HG03469 (cell line): ENCODE data around the gene ABI2.
"Not testable (repeated sequence)": the region's sequence is repeated elsewhere in the genome, so short reads cannot be mapped to it uniquely, and the experiment has no call there.

ENCODE experiments used
- ATAC-seq: cut with Tn5 transposase; IDR thresholded peaks from one replicate; pipeline ENCODE4 v1.9.1; 2021; ENCODE audit warnings: mild to moderate bottlenecking, moderate library complexity, moderate number of reproducible peaks; ENCODE audit not compliant: unreplicated experiment

ABI2 gene

DNA sequence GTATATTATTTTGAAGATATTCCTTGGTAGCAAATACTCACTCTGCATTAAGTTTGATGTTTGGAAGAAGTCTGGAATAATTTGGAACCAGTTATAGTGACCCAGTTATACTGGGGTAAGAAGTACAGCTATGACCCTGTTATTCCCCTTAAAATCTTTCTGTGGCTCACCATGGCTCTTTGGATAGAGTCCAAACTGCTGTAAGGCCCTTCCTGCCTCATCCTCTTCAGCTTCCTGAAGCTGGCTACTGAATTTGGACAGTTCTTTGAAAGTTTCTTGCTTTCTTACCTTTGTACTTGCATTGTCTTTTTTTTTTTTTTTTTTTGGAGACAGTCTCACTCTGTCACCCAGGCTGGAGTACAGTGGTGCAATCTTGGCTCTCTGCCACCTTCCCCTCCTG is 85.6 kb downstream of the ABI2 start:
- no peak for ATAC-seq

DNA sequence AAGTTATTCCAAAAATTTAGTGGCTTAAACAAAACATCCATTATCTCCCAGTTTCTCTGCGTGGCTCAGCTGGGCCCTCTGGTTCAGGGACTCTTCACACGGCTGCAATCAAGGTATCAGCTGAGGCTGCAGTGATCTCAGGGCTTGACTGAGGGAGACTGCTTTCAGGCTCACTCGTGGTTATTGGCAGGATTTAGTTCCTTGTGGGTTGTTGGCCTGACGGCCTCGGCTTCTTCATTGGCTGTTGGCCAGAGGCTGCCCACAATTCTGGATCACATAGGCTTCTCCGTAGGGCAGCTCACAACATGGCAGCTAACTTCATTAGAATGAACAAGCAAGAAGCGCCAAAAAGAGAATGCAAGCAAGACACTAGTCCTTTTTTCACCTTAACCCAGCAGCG is 90.1 kb downstream of the ABI2 start:
- no peak for ATAC-seq

DNA sequence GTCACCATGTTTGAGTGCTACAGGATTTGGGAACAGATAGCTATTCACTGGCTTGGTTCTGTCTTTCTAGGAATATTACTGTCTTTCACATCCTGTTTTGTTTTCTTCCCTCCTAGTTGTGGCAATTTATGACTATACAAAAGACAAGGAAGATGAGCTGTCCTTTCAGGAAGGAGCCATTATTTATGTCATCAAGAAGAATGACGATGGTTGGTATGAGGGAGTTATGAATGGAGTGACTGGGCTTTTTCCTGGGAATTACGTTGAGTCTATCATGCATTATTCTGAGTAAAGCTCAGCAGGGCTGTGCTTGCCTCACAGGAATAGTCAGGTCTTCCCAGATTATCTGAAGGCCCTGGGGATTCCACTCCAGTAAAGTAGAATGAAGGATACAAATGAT is 98.9 kb downstream of the ABI2 start:
- no peak for ATAC-seq

DNA sequence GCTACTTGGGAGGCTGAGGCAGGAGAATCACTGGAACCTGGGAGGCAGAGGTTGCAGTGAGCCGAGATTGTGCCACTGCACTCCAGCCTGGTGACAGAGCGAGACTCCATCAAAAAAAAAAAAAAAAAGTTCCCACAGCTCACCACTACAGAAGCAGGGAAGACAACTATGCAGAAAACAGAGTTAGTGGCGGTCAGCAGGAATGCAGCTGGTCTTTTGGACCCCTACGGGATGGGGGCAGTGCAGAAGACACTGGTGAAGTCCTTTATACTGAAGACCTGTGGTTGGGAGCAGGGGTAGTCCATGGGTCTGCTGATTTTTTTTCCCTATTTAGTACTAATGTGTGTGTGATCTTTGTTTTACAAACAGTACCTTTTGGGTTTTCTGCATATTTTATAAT is 101.4 kb downstream of the ABI2 start:
- ATAC-seq = not testable (repeated sequence)

DNA sequence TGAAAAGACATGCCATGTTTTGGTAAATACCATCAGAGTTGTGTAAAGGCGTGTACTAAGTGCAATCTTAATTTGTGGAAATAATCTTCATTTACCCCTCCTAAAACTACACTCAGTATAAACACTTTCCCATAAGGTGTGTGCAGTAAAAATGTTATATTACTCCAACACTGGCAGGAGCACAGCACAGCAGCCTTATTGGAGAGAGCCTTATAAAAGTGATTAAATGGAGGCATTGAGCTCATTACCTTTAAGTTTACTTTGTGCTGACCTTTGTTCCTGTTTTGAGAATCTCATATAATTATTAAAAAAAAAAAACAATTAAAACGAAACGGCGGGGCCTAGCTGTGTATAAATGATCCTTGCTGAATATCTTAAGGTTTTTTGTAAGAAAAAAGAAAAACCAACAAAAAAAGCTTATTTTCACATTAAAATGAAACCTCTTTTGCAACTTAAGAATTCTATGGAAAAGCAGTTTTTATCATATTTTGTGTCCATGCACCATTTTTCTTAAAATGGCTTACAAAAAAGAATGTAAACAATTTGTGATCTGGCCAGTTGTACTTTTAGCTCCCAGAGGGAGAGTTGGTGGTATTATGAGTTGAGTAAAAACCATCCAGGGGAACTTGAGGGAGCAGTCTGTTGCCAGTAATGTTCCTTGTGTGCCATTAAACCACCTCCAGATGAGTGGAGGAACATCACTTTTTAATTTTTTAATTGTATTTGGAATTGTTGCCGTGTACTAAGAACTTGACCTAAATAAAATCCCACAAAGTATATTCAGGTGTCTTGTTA is 103.4 kb downstream of the ABI2 start:
- ATAC-seq = no peak

DNA sequence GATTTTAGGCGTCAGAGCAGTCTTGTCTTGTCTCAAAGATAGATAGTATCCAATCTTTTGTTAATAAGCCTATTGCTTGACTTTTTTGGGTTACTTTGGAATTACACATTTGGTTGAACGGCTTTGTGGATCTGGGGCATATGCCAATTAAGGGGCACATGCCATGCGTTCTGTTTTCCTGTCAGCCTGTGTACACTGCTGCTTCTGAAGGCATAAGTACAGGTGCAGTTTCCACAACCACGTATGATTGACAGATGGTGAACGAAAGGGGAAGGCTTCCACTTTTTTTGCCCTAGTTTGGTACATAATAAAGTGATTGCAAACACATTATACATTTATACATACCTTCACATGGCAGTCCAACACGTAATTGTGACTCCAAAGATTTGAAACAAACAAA is 104.6 kb downstream of the ABI2 start:
- ATAC-seq = no peak

DNA sequence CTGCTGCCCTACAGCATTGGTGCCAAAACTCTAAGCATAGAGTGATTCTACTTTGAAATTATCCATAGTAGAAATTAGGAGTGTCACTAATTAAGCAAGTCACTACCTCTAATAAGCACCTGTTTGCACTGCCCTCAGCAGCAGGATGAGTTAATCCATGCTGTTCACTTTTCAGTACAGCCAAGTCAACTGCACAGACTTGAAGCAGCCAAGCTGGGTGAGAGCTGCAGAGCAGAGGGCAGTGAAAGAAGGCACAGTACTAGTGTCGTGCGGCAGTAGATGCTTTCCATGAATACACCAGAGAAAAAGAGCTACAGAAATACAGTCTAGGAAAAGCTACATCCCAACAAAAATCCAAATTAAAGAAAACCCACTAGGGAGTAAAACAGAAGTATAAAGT is 108.3 kb downstream of the ABI2 start:
- no peak for ATAC-seq

DNA sequence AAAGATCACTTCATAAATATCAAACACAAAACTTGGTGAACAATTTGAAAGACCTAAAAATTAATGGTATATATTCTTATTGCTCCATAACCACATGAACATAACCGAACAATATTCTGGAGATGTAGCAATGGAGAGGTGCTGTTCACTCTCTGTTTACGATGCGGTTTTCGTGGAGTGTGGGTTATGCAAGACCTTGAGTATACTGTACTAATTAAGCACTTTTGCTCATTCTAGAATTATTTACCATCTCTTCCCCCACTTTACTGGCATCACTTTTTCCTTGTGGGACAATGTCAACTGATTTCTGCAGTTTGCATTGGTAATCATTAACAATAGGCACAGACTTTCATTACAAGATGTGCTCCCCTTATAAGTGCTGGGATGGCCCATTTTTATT is 109.3 kb downstream of the ABI2 start:
- no peak for ATAC-seq

DNA sequence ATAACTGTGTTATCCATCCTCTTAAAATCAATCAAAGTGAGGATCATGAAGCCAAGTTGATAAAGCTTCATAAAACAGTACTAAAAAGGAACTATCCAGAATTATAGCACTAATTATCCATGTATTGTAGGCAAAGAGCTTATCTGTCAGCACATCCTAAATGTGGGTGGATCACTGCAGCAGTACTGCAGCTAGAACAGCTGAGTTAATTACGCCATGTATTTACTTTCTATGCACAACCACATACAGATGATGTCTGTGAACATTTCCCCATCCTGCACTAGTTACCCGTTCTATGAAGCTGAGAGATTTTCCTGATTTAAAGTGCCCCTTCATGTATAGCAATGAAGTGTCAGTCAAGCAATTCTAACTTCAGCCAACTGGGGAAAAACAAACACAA is 110.3 kb downstream of the ABI2 start:
- ATAC-seq = no peak

DNA sequence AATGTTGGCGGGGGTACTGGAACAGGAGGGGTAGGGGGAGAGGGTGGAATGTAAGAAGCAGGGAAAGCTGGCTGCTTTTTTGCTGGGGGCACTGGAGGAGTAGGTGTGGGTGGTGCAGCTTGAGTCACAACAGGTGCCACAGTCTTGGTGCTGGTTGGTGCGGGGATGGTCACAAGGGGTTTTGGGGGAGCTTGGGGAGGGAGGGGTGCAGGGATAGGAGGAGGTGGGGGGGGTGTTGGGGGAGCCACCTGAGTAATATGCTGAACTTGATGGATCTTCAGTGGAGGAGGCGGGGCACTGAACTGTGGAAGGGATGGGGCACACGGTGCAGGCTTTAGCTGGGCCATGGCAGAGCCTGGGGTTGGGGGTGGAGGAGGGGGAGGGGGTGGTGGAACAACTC is 112.5 kb downstream of the ABI2 start:
- ATAC-seq = no peak

DNA sequence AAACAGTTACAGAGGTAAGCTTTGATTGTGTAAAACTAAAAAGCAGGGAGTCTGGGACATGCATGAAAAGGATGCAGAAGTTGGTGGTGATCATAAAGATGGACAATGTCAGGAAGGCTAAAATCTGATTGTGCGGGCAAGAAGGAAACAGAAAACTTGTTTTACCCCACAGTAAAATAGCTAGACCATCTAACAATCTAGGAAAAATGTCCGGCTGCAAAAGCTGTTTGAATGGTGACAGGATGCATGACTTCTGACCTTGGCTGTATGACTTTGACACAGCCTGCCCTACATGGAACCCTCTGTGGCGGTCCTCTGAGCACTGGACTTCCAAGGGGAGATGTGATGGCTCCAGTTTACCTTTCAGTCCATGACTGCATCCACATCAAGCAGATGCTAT is 113.3 kb downstream of the ABI2 start:
- no peak for ATAC-seq

DNA sequence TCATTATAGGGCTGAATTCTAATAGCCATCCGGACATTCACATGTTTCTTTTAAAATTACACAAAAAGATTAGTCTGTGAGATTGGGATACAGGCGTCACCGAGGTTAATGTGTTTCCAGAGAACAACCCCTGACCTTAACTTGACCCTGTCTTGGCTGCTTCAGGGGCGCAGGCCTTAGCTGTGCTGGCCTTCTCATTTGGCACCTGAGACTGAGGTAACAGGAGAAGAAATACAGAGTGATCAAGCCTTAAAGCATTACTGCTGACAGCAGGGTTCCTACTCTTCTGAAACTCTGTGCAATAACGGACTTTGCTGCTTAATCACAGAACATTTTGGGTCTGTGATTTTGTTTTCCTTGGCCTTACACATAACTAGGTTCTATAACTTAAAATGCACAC is 114.3 kb downstream of the ABI2 start:
- no peak for ATAC-seq

DNA sequence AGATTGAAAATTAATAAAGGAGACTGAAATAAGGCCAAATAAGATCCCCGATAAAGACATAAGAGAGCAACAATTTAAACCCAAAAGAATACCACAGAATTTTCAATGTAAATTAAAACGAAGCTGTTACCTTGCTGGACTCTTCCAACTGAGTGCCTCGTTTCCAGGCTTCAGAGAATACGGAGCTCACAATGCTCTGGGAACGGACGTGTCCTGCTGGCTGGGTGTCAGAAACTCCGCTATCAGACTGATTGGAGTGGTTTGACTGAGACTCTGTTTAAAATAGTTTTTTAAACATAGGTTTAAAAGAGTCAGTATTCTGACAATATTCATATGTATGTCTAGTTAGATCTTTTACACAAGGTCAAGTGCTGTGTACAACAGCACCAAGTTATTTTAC is 116.5 kb downstream of the ABI2 start:
- ATAC-seq = no peak

DNA sequence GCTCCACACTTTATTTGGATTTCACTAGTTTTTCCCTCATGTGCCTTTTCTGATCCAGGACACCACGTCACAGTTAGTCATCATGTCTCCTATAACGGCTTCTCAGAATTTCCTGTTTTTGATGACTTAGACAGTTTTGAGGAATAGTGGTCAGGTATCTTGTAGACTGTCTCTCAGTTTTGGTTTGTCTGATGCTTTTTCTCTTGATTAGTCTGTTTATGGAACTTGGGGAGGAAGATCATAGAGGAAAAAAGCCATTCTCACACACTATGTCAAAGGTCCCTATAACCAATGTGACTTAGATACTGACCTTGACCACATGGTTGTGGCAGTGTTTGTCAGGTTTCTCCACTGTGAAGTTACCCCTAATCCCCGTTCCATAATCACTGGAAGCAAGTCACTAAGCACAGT is 117.9 kb downstream of the ABI2 start:
- ATAC-seq = no peak

DNA sequence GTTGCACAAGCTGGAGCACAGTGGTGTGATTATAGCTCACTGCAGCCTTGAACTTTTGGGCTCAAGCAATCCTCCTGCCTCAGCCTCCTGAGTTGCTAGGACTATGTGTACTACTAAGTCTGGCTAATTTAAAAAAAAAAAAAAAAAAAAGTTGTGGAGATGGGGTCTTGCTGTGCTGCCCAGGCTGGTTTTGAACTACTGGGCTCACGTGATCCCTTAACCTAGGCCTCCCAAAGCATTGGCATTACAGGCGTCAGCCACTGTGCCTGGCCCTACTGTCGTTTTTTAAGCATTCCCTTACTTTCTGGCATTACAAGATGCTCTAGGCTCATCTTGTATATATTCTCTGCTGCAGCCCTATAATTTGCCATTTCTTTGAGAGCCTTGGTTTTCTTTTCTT is 118.6 kb downstream of the ABI2 start:
- ATAC-seq = no peak

DNA sequence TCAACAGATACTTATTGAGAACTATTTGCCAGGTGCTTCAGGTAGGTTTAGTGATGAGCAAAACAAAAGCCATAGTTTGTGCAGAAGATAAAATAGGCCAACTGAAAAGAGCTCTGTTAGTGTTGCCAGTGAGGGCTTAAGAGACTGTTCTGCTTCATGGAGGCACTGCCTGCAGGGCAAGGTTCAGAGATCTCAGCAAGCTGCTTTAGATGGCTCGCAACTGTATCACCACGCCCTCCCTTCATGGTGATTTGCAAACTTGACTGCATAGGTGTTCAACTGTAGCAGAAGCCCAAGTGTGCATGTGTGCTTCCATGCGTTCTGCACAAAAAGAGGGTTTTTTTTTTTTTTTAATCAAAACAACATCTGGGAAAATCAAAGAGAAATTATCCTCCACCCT is 122.4 kb downstream of the ABI2 start:
- ATAC-seq = no peak

DNA sequence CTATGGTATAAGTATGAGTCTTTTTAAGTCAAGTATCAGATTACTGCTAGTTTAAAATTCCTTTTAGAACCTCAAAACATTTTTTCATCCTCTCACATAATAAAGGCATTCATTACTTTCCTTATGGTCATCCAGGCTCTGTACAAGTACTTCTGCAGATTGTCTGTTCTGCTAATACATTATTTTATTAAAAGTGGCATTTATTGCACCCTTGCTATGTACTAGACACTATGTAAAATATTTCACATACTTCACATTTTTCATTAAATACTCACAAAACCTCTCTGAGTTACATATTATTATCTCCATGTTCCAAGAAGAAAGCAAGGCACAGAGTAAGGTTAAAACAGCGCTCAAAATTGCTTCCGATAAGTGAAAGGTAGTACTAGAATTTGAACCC is 122.8 kb downstream of the ABI2 start:
- no peak for ATAC-seq

DNA sequence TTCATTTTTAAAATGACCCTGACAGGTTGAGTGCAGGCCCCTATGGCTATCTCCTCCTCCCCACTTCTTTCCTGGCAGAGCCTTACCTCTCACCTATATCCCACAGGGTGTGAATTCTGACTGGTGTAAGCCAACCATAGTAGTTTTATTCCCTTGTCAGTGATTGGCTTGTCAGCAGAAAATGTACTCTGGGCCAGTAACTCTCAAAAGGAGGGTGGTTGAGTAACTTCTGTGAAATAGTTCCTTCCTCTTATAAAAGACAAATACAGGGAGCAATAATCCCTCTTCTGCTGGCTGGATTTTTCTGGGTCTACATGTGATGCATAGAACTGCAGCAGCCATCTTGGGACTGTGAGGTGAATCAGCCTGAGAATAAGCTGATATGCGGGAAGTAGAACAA is 123.5 kb downstream of the ABI2 start:
- no peak for ATAC-seq

DNA sequence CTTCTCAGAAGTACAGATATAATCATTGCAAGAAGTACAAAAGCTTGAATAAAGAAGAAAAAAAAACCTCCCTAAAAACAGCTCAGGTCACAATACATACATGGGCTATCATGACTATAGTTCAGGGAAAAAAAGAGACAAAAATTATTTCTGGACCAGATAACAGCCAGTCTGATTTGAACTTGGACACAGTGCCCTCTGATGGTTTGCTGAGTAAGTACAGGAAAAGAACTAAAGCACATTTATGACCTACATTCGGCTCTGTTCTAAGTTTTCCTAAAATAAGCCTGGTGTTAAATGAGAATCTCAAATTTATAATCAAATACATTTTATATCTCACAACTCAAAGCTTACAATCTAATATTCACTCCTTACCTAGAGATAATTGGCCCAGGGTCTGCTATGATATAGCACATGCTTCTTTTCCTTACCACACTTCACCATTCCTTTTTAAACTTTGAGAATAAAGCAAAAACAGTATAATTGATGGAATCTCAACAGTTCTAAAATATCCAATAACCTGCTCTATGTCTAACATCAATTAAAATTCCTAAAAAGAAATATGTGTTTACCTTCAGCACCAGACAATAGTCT is 125.8 kb downstream of the ABI2 start:
- no peak for ATAC-seq

DNA sequence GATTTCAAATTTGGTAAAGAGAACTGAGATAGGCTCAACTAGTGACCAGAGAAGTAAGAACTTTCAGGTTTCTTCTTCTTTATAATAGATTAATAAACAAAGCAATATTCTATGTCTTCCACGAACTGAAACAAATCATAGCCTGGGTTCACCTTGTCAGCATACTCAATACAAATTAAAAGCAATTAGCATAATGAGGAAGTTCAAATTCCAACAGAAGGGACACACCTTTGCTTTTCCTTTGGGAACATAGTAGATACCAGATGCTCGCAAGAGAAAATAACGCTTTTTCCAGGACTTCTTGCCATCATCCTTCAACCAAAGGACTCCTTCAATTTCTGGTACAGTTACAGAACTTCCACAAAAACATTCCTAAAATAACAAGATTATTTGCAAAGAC is 127.0 kb downstream of the ABI2 start:
- no peak for ATAC-seq

DNA sequence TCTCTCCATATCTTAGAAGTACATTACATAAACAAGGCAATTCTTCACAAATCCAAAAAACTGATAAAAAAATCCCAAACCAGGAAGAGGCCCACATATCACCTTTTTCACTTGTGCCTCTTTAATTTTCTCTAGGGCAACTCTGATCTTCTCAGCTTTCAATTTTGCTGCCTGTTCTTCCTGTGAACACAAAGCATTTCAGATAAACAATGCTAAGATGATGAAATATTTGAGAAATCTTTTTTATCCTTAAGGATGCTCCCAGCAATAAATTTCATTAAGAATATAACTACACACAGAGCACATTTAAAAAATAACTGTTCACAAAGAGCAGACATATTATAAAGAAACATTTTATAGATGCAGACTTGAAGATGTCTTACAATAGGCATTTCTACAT is 133.6 kb downstream of the ABI2 start:
- no peak for ATAC-seq

DNA sequence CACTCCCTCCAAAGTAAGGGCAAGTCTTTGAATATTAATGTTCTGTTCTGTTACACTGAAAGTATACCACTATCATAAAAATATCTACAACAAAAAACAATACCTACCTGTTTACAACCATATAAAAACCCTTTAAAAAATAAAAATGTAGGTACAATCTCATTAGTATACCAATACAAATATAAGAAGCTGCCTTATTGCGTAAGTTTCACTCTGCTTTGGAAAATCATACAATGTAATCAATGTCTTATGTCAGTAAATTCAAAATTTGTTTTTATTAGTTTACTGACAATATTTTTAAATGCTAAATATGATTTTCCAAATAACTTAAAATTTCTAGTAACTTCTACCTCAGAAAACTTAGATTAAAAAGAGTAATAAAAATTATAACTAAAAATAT is 134.1 kb downstream of the ABI2 start:
- no peak for ATAC-seq

DNA sequence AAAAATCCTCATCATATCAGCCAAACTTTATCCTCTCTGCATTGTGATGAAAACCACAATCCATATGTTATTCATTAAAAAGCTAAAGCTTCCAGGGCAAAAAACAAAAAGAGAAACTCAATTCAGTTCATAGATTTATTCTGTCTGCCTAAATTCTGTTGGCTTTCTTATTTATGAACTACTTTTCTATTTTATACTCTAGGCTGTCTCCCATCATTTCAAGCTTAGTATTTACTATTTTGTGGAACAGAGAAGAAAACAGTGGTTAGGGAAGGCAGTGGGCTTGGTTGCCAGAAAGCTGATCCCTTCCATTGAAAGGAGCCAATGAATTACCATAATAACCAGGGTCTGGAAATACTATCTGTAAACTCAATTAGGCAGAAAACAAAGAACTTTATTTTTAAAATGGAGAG is 135.1 kb downstream of the ABI2 start:
- no peak for ATAC-seq
